Caco-2 (cell line): Measurements from ENCODE around the gene ASB15. TPM values are rescaled to one million over a fixed set of nuclear protein-coding genes. Genes with fewer than 3 reads are reported as not detected.

Experiments
- BruUV-seq: library from RNA; stranded (reverse); fragments of 400-500 nt; replicated peaks from 2 replicates; lab custom pipeline; 2021; lab: Mats Ljungman, UMichigan
- CTCF ChIA-PET: fragments of 300-600 bp; sonication (Branson Sonifier 250); formaldehyde crosslinking; loops from one replicate; lab custom pipeline; 2022; ENCODE audit warnings: antibody characterized with exemption; lab: Charles Lee
- POLR2A ChIA-PET: fragments of 300-600 bp; sonication (Branson Sonifier 250); formaldehyde crosslinking; loops from one replicate; lab custom pipeline; 2022; ENCODE audit warnings: antibody characterized with exemption; lab: Charles Lee
- DNase-seq, 2 experiments: peaks; one replicate each; pipeline versions ENCODE4 v3.0.0 to v3.0.0-alpha.2; 2020 to 2022
- H3K27me3 ChIP-seq: replicated peaks from 2 replicates; pipeline ENCODE4 v1.6.0; 2011; ENCODE audit warnings: low read length; ENCODE audit not compliant: control insufficient read depth, insufficient read depth
- H3K36me3 ChIP-seq: 2 replicates; pipeline ENCODE4 v1.5.1; 2011; ENCODE audit warnings: low read length; ENCODE audit not compliant: control insufficient read depth, insufficient read depth
- H3K4me1 ChIP-seq: fragments of 250-450 bp; sonication (Bioruptor Pico); 2 replicates; pipeline ENCODE4 v1.5.1; 2020; ENCODE audit warnings: mild to moderate bottlenecking
- H3K4me3 ChIP-seq: 2 replicates; pipeline ENCODE4 v1.5.1; 2011; ENCODE audit warnings: low read depth, mild to moderate bottlenecking, control low read depth, low read length
- H3K9me3 ChIP-seq: fragments of 250-450 bp; sonication (Bioruptor Pico); 2 replicates; pipeline ENCODE4 v1.5.1; 2020; ENCODE audit warnings: mild to moderate bottlenecking, moderate library complexity
- H3K27ac Mint-ChIP-seq: one replicate; pipeline ENCODE4 v1.8.0; 2022; ENCODE audit warnings: mixed read lengths; ENCODE audit not compliant: unreplicated experiment
- H3K27me3 Mint-ChIP-seq: one replicate; pipeline ENCODE4 v1.8.0; 2022; ENCODE audit warnings: mixed read lengths; ENCODE audit not compliant: insufficient read depth, unreplicated experiment
- H3K36me3 Mint-ChIP-seq: one replicate; pipeline ENCODE4 v1.8.0; 2022; ENCODE audit warnings: mild to moderate bottlenecking, mixed read lengths; ENCODE audit not compliant: insufficient read depth, unreplicated experiment
- H3K4me1 Mint-ChIP-seq: one replicate; pipeline ENCODE4 v1.8.0; 2022; ENCODE audit warnings: low read depth, mixed read lengths; ENCODE audit not compliant: unreplicated experiment
- H3K4me3 Mint-ChIP-seq: one replicate; pipeline ENCODE4 v1.8.0; 2022; ENCODE audit warnings: mild to moderate bottlenecking, moderate library complexity, mixed read lengths; ENCODE audit not compliant: unreplicated experiment
- H3K9me3 Mint-ChIP-seq: one replicate; pipeline ENCODE4 v1.8.0; 2022; ENCODE audit warnings: mixed read lengths; ENCODE audit not compliant: unreplicated experiment
- intact Hi-C: fragments of 100-400 bp; cut with micrococcal nuclease; formaldehyde crosslinking; loops from one replicate; pipeline ENCODE4 v1.10.0; 2022; ENCODE audit not compliant: unreplicated experiment
- total RNA-seq: library from RNA; stranded (reverse); gene quantifications from 2 replicates; pipeline ENCODE4 v1.2.3, GENCODE V29; 2022
- TF ChIP-seq, protein P1 (sequence below), 2 experiments: fragments of 200-600 bp in 1 of 2; IDR thresholded peaks; 1 replicate in 1 of 2; 2 replicates in 1 of 2; pipeline versions ENCODE4 v1.5.1 to v1.8.0; 2011 to 2022; ENCODE audit warnings: antibody characterized with exemption in 1 of 2, control low read depth in 1 of 2, inconsistent platforms in 1 of 2, low read depth in 1 of 2, low read length in 1 of 2, mild to moderate bottlenecking in 1 of 2, moderate library complexity in 1 of 2; ENCODE audit not compliant: insufficient read depth in 1 of 2, severe bottlenecking in 1 of 2, unreplicated experiment in 1 of 2

ASB15 gene
- total RNA-seq, 1 experiment from 2014 or later = not detected

DNA sequence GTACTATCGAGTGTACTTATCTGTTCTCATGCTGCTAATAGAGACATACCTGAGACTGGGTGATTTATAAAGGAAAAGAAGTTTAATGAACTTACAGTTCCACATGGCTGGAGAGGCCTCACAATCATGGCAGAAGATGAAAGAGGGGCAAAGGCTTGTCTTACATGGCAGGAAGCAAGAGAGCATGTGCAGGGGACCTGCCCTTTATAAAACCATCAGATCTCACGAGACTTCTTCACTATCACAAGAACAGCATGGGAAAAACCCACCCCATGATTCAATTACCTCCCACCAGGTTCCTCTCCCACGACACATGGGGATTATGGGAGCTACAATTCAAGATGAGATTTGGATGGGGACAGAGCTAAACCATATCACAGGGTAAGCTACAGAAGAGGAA is 48.5 kb upstream of the ASB15 start:
- no peaks in the 10 kb centered on the region for H3K27me3 ChIP-seq
- no peak overlapping the region for H3K4me3 ChIP-seq
- Mint-ChIP-seq H3K4me1 (no peaks in the 10 kb centered on the region), H3K9me3 (no peaks in the 10 kb centered on the region), H3K27ac (no peak overlapping the region), H3K36me3 (peaks cover 12% of the 10 kb centered on the region), H3K4me3 (no peak overlapping the region), H3K27me3 (no peaks in the 10 kb centered on the region)
- no peaks in the 10 kb centered on the region for H3K9me3 ChIP-seq
- DNase-seq = no peak
- intact Hi-C loops = no loop called here
- H3K36me3 ChIP-seq = peaks cover 1% of the 10 kb centered on the region
- TF ChIP-seq, protein P1, sequence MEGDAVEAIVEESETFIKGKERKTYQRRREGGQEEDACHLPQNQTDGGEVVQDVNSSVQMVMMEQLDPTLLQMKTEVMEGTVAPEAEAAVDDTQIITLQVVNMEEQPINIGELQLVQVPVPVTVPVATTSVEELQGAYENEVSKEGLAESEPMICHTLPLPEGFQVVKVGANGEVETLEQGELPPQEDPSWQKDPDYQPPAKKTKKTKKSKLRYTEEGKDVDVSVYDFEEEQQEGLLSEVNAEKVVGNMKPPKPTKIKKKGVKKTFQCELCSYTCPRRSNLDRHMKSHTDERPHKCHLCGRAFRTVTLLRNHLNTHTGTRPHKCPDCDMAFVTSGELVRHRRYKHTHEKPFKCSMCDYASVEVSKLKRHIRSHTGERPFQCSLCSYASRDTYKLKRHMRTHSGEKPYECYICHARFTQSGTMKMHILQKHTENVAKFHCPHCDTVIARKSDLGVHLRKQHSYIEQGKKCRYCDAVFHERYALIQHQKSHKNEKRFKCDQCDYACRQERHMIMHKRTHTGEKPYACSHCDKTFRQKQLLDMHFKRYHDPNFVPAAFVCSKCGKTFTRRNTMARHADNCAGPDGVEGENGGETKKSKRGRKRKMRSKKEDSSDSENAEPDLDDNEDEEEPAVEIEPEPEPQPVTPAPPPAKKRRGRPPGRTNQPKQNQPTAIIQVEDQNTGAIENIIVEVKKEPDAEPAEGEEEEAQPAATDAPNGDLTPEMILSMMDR (IDR thresholded peaks at IDR 0.05; ENCODE audit: insufficient read depth in 1 of 2, low read depth in 1 of 2, low read length in 1 of 2, severe bottlenecking in 1 of 2, unreplicated experiment in 1 of 2) = no peak
- no TSS peak for BruUV-seq
- ChIA-PET CTCF (no interaction called here), POLR2A (no interaction called here)
- no peaks in the 10 kb centered on the region for H3K4me1 ChIP-seq

DNA sequence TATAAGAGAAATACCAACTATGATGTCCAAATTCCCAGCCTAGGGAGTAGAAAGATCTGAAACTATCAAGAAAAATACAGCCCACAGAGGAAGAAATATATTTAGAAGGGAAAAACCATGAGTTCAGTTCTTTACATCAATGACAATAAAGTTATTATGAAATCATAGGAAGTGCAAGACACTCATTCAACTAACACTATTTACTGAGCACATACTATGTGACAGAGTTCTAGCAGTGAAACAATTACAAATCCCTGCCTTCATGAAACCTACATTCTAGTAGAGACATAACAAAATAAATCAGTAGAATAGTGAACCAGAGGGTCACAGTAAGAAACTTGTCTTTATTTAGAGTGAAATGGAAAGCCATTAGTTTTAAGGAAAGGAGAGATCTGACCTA is 46.1 kb upstream of the ASB15 start:
- Mint-ChIP-seq H3K36me3 (peaks cover 8% of the 10 kb centered on the region), H3K4me3 (no peak overlapping the region), H3K4me1 (no peaks in the 10 kb centered on the region), H3K27ac (no peak overlapping the region), H3K27me3 (no peaks in the 10 kb centered on the region), H3K9me3 (no peaks in the 10 kb centered on the region)
- Histone ChIP-seq H3K9me3 (no peaks in the 10 kb centered on the region), H3K4me3 (no peak overlapping the region), H3K4me1 (peaks cover 5% of the 10 kb centered on the region; the same call in 1 of the 2 replicates), H3K27me3 (no peaks in the 10 kb centered on the region), H3K36me3 (peaks cover 1% of the 10 kb centered on the region)
- TF ChIP-seq, protein P1 (IDR thresholded peaks at IDR 0.05; ENCODE audit: insufficient read depth in 1 of 2, low read depth in 1 of 2, low read length in 1 of 2, severe bottlenecking in 1 of 2, unreplicated experiment in 1 of 2) = no peak
- POLR2A ChIA-PET = no interaction called here
- intact Hi-C loops = no loop called here
- DNase-seq = no peak
- no TSS peak for BruUV-seq
- CTCF ChIA-PET = no interaction called here

DNA sequence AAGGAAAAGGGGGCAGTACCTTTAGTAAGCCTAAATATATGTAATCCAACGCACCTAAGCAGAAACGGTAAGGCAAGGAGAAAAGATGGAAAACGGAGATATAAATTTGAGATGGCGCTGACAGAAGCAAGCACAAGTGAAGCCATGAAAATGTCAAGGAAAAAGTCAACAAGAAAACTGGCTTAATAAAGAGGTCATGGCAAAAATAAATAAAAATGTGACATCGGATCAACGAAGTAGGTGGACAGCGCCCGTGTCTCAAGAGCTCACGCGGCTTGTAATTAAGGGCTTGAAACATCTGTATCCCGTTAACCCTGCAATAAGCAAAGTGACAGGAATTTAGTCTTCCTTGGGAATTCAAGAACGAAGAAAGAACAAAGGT is 44.6 kb upstream of the ASB15 start:
- intact Hi-C loops = loop anchor here (1.0 kb wide), 3 partner anchors 14 to 192 kb away; partner anchors contain the start of genes IQUB and WASL
- ChIA-PET POLR2A (interaction anchor here (1.3 kb wide), 2 partner anchors 64 to 192 kb away, joined by 5 to 8 read pairs; partner anchors contain the start of gene WASL), CTCF (interaction anchor here (0.8 to 1.6 kb wide), 3 partner anchors 22 to 64 kb away, joined by 3 to 16 read pairs (median 3); partner anchors contain the start of gene IQUB)
- Mint-ChIP-seq H3K36me3 (peaks cover 8% of the 10 kb centered on the region), H3K27me3 (peaks cover 3% of the 10 kb centered on the region), H3K4me3 (no peak overlapping the region), H3K4me1 (no peaks in the 10 kb centered on the region), H3K9me3 (no peaks in the 10 kb centered on the region), H3K27ac (no peak overlapping the region)
- TSS peak; percentile 47 for BruUV-seq
- Histone ChIP-seq H3K4me3 (peak overlapping the region; percentile 58), H3K27me3 (no peaks in the 10 kb centered on the region), H3K4me1 (peaks cover 5% of the 10 kb centered on the region; the same call in 1 of the 2 replicates), H3K36me3 (peaks cover 1% of the 10 kb centered on the region), H3K9me3 (no peaks in the 10 kb centered on the region)
- no peak for DNase-seq
- TF ChIP-seq, protein P1 (IDR thresholded peaks at IDR 0.05; ENCODE audit: insufficient read depth in 1 of 2, low read depth in 1 of 2, low read length in 1 of 2, severe bottlenecking in 1 of 2, unreplicated experiment in 1 of 2) = no peak
